ENCODE results near the gene CUL4A. TPM values are rescaled to one million over a fixed set of nuclear protein-coding genes. Genes with fewer than 3 reads are reported as not detected.

Gene CUL4A
- total RNA-seq, 2 donors from 2014 or later: 73.9 to 86.2 TPM

- ATAC-seq: peak; percentile 63 to 64
- intact Hi-C loops (cut with DNase I): loop anchor here in 1 of 2 donors (5.0 kb wide), 1 partner anchor 51 kb away; no protein-coding TSS in a partner anchor
- peak; percentile 49 for DNase-seq
These were observed 5.7 kb upstream of the CUL4A start for GRCh38 chr13:113203507-113204377.

- intact Hi-C loops (cut with DNase I): loop anchor here in 1 of 2 donors (5.0 kb wide), 1 partner anchor 52 kb away; no protein-coding TSS in a partner anchor
- ATAC-seq (no peak), DNase-seq (no peak)
These were observed 5.1 kb upstream of the CUL4A start for GRCh38 chr13:113204378-113204734.

DNA sequence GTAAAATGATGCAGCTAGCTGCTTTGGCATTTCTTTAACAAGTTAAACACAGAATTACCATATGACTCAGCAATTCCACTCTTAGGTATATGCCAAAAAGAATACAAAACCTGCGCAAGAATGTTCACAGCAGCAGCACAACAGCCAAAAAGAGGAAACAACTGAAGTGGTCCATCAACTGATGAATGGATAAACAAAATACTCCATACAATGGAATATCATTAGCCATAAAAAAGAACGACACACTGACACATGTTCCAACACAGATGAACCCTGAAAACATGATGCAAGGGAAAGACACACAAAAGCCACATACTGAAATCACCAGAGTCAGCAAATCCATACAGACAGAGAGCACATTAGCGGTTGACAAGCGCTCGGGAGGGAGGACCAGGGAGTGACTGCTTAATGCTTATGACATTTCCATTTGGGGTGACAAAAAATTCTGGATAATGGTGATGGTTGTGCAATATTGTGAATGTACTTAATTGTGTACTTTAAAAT is 3.9 kb upstream of the CUL4A start:
- ATAC-seq: no peak
- intact Hi-C loops (cut with DNase I): no loop called here

GRCh38 chr13:113207460-113207859 is 2.0 kb upstream of the CUL4A start:
- ATAC-seq (no peak), DNase-seq (no peak)
- intact Hi-C loops (cut with DNase I): no loop called here

More for the DNA sequence above, 3.9 kb upstream of the CUL4A start:
- no peak for DNase-seq

- DNase-seq (no peak), ATAC-seq (peak; percentile 25 to 35)
- intact Hi-C loops (cut with DNase I): no loop called here
These were observed 1.5 kb upstream of the CUL4A start for GRCh38 chr13:113207890-113208420.

GRCh38 chr13:113208421-113209335 is 735 bp upstream of the CUL4A start, which contains the start of gene PCID2:
Gene PCID2, minus strand, starts transcription at chr13:113208669. Its CDS starts 35 bp downstream, at chr13:113208634.
- ATAC-seq (peak; percentile 87 to 93), DNase-seq (peak; percentile 93)
- intact Hi-C loops (cut with DNase I): no loop called here

DNA sequence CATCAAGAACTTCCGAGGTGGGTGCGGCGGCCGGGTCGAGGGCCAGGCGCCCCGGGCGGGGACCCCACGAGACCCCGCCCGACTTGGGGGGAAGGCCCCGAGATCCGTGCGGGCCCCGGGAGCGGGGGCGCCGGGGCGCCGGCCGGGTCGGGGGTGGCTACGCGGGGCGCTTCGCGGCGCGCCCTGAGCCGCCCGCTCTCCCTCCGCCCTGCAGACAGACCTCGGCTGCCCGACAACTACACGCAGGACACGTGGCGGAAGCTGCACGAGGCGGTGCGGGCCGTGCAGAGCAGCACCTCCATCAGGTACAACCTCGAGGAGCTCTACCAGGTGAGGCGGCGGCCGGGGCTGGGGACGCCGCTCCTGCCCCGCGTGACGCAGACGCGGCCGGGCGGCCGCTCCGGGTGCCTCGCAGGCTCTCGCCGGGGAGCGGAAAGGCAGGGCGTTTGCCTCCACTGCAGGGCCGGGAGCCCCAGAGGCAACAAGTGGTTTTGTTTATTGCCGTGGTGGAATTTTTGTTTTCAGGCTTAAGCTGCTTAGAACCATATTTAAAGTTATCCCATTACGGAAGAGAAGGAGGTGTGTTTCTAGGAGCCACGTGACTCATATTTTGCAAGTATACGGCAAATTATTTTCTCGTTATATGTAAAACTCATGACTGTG is 477 bp downstream of the CUL4A start:
- ATAC-seq: peak; percentile 9 to 16
- intact Hi-C loops (cut with DNase I): no loop called here
- peak; percentile 56 for DNase-seq

DNA sequence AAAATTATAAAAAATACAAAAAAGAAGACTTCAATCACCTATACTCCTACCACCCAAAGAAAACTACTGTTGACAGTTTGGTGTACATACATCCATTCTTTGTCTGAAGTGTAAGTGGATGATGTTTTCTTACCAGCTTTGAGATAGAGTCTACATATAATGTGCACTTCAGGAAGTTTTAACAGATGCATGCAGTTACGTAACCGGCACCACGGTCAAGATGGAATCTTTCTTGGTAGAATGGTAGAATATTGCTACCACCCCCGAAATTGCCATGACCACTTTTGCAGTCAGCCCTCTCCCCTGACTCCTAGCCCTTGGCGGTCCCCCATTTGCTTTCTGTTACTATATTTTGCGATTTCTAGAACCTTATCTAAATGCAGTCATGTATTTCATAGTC is 1.4 kb downstream of the CUL4A start:
- DNase-seq (no peak), ATAC-seq (no peak)
- intact Hi-C loops (cut with DNase I): no loop called here

DNA sequence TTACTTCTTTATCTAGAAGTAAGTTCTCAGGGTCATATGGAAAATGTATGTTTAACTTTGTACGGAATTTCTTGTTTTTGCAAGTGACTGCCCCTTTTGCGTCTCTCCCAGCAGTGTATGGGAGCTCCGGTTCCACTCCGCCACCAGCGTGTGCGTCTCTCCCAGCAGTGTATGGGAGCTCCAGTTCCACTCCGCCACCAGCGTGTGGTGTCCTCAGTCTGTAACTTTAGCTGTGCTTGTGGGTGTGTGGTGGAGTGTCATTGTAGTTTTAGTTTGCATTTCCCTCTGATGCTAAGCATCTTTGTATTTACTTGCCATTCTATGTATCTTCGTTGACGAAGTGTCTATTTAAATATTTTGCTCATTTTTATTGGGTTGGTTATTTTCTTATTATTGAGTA is 2.4 kb downstream of the CUL4A start:
- DNase-seq (no peak), ATAC-seq (no peak)

GRCh38 chr13:113216254-113217048 is 7.0 kb downstream of the CUL4A start:
- intact Hi-C loops (cut with DNase I): no loop called here
- peak; percentile 50 for DNase-seq
- peak; percentile 79 to 80 for ATAC-seq

More for the DNA sequence above, 2.4 kb downstream of the CUL4A start:
- intact Hi-C loops (cut with DNase I): no loop called here

DNA sequence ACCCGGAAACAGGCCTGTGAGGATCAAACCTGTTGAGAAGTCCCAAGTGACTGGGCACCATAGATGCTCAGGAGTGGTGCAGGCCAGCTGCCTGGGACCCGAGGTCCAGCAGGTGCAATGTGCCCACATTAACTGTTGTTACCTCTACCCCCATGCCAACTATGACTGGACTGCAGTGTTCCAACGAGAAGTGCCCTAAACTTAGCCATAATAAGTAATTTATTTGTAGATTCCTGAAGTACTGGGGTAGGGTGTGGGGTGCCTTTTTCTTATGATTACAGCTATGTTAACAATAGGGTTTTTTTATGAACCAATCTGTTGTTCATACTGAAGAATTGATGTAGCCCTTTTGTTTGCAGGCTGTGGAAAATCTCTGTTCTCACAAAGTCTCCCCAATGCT is 9.2 kb downstream of the CUL4A start:
- no peak for DNase-seq
- intact Hi-C loops (cut with DNase I): no loop called here
- no peak for ATAC-seq

DNA sequence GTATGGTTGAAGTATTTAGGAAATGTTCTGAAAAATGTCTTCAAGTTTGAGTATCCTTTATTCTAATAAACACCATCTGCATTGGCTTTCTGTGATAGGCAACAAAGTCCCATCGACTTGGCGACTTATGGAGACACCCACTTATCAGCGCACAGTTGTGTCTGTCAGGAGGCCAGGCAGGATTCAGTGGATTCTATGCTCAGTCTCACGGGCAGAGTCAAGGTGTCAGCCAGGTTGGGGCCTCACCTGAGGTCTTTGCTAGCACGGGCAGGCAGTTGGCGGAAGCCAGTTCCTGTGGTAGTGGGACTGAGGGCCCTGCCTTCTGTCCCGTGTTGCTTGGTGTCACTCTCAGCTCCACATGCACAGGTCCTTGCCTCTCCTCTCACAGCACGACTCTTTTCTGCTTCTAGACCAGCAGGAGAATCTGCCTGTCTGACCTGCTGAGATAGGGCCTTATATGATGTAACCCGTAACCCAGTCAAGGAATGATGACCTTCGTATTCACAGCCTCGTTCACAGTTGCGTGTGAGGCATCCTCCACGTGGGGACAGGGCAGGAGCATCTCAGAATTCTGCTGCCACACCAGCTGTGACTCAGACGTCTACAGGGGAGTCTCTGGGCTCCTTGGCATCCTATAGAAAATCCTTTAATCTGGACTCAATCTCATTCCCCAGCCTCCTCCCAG is 10.0 kb downstream of the CUL4A start:
- intact Hi-C loops (cut with DNase I): no loop called here
- DNase-seq (no peak), ATAC-seq (no peak)

DNA sequence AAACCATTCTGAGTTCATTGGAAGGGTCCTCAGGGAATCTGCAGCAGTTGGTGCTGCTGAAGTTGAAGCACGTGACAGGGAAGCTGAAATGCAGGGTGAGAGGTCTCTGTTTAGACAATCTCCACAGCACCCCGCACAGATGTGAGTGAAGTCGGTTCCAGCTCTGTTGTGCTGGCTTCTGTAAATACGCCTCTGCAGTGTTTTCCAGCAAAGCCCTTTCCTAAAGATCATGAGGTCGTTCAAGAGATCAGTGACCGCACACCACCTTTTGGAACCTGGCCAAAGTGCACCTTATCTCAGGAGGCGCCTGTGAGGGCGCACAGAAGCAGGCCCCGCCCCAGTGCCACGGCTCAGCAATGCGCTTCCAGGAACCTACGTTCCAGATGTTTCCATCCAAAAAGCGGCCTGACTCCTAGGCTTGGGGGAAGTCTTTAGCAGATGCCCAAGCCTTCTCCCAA is 10.8 kb downstream of the CUL4A start:
- intact Hi-C loops (cut with DNase I): loop anchor here in 1 of 2 donors (5.0 kb wide), 1 partner anchor 183 kb away; no protein-coding TSS in a partner anchor
- DNase-seq: no peak
- ATAC-seq: peak in 1 of 2 donors; percentile 13

DNA sequence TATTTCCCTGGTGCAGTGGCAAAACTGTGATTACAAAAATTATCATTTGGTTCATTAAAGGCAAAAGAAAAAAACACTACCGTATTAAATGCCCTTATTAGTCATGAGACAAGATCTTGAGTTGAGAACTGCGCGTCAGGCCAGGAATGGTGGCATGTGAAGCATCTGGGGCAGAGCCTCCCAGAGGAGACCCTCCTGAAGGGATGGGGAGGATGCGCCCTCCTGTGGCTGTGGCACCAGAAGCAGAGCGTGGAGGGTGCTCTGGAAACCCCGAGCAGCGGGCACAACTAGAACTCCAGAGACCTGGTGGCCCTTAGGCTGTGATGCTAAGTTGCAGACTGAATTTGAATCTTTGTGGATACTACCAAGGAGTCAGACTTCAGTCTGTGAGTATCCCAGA is 11.5 kb downstream of the CUL4A start:
- ATAC-seq (peak; percentile 57 to 69), DNase-seq (no peak)
- intact Hi-C loops (cut with DNase I): loop anchor here in 1 of 2 donors (5.0 kb wide), 1 partner anchor 184 kb away; no protein-coding TSS in a partner anchor

DNA sequence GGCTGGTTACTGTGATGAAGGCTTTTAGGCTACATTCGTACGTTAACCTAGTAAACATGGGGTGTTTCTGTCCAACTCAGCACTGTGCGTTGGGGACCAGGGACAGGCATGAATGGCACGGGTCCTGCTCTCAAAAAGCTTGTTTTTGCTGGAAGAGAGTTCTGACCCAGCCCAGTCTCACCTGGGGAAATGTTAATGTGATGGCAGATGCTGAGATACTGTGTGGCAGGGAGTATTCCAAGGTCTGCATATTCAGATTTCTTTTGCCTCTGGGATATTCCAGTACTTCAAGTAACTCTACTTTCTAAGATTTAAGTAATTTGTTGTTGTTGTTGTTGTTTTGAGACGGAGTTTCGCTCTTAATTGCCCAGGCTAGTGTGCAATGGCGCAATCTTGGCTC is 13.7 kb downstream of the CUL4A start:
- intact Hi-C loops (cut with DNase I): loop anchor here in 1 of 2 donors (5.0 kb wide), 1 partner anchor 186 kb away; no protein-coding TSS in a partner anchor
- ATAC-seq: no peak
- no peak for DNase-seq

- DNase-seq (peak; percentile 59), ATAC-seq (peak in 1 of 2 donors; percentile 14)
- intact Hi-C loops (cut with DNase I): loop anchor here in 1 of 2 donors (5.0 kb wide), 1 partner anchor 187 kb away; no protein-coding TSS in a partner anchor
These were observed 15.1 kb downstream of the CUL4A start for GRCh38 chr13:113224486-113224885.

- ATAC-seq (no peak), DNase-seq (no peak)
- intact Hi-C loops (cut with DNase I): no loop called here
These were observed 16.1 kb downstream of the CUL4A start for GRCh38 chr13:113225515-113225914.
